ENCODE measurements around the gene SGTA. TPM values are rescaled to one million over a fixed set of nuclear protein-coding genes. Genes with fewer than 3 reads are reported as not detected.

Gene SGTA
- total and polyA plus RNA-seq, 2 experiments from 2014 or later = 71.6 to 102 TPM

- TF ChIP-seq REST (IDR thresholded peaks at IDR 0.05; ENCODE audit: unreplicated experiment) (no peak), STAT1 (IDR thresholded peaks at IDR 0.05; ENCODE audit: unreplicated experiment) (no peak), ZNF114 (CRISPR knock-in tag; IDR thresholded peaks at IDR 0.05) (no peak)
Measured at GRCh38 chr19:2750808-2751437, 32.1 kb downstream of the SGTA start (continued).

DNA sequence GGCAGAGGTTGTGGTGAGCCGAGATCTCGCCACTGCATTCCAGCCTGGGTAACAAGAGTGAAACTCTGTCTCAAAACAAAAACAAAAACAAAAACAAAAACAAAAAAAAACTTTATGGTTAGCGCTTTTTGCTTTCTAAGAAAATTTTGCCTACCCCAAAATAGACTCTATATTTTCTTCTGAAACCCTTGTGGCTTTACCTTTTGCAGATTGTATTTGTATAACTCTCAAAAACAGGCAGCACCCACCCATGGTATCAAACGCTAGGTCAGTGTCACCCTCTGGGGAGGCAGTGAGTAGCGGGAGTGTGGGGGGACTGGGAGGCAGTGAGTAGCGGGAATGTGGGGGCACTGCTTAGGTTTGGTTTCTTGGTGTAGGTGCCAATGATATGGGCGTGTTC, 35.7 kb downstream of the SGTA start:
- Mint-ChIP-seq H3K9me3 (no peaks in the 10 kb centered on the region), H3K27me3 (ENCODE audit: insufficient read depth, low read depth, poor library complexity) (peaks cover 8% of the 10 kb centered on the region), H3K4me1 (no peaks in the 10 kb centered on the region), H3K36me3 (ENCODE audit: low read depth) (no peaks in the 10 kb centered on the region), H3K27ac (no peak overlapping the region), H3K4me3 (no peak overlapping the region)
- ATAC-seq (no peak), DNase-seq (ENCODE audit: low spot score) (no peak)
- Histone ChIP-seq H3K79me2 (replicated peaks; ENCODE audit: insufficient read depth) (no peaks in the 10 kb centered on the region), H4K20me1 (replicated peaks; ENCODE audit: insufficient read depth) (no peaks in the 10 kb centered on the region), H3K9me2 (ENCODE audit: insufficient read depth) (no peaks in the 10 kb centered on the region), H3K36me3 (ENCODE audit: insufficient read depth) (no peaks in the 10 kb centered on the region), H3K27me3 (ENCODE audit: insufficient read depth) (no peaks in the 10 kb centered on the region), H3K27ac (ENCODE audit: low read depth) (no peak overlapping the region), H3K4me3 (no peak overlapping the region), H2AFZ (no peak overlapping the region), H3K4me2 (no peak overlapping the region), H3K4me1 (ENCODE audit: insufficient read depth) (no peaks in the 10 kb centered on the region), H3F3A (replicated peaks; ENCODE audit: low read depth) (0 out of 2 replicates have a peak, but pooled peaks cover 3% of the 10 kb centered on the region)
- TF ChIP-seq POLR2AphosphoS5 (IDR thresholded peaks at IDR 0.05; ENCODE audit: low read depth) (no peak), NANOG (IDR thresholded peaks at IDR 0.05; ENCODE audit: borderline replicate concordance) (no peak), REST (IDR thresholded peaks at IDR 0.05; ENCODE audit: unreplicated experiment) (no peak), ZNF114 (CRISPR knock-in tag; IDR thresholded peaks at IDR 0.05) (no peak), CTCF (conservative IDR thresholded peaks at IDR 0.05; ENCODE audit: low read depth in 2 of 2) (no peak), JUNB (IDR thresholded peaks at IDR 0.05; ENCODE audit: unreplicated experiment) (no peak), EZH2phosphoT487 (IDR thresholded peaks at IDR 0.05; ENCODE audit: unreplicated experiment) (no peak), ZNF331 (CRISPR knock-in tag; IDR thresholded peaks at IDR 0.05; ENCODE audit: low read depth) (no peak), EZH2 (IDR thresholded peaks at IDR 0.05; ENCODE audit: low read depth, unreplicated experiment) (no peak)
- TF ChIP-seq, protein P1, sequence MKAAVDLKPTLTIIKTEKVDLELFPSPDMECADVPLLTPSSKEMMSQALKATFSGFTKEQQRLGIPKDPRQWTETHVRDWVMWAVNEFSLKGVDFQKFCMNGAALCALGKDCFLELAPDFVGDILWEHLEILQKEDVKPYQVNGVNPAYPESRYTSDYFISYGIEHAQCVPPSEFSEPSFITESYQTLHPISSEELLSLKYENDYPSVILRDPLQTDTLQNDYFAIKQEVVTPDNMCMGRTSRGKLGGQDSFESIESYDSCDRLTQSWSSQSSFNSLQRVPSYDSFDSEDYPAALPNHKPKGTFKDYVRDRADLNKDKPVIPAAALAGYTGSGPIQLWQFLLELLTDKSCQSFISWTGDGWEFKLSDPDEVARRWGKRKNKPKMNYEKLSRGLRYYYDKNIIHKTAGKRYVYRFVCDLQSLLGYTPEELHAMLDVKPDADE (IDR thresholded peaks at IDR 0.05) = no peak
